OCI-LY7 (cell line): ENCODE results near the gene BCL7B. TPM values are rescaled to one million over a fixed set of nuclear protein-coding genes. Genes with fewer than 3 reads are reported as not detected.

Experiments
- BruUV-seq: library from RNA; stranded (reverse); fragments of 400-500 nt; replicated peaks from 2 replicates; lab custom pipeline; 2021; lab: Mats Ljungman, UMichigan
- CTCF ChIA-PET: fragments of 300-600 bp; sonication (Branson Sonifier 250); formaldehyde crosslinking; loops from one replicate; lab custom pipeline; 2022; ENCODE audit warnings: antibody characterized with exemption; ENCODE audit not compliant: unreplicated experiment; lab: Charles Lee
- POLR2A ChIA-PET: fragments of 300-600 bp; sonication (Branson Sonifier 250); formaldehyde crosslinking; loops from one replicate; lab custom pipeline; 2022; ENCODE audit warnings: antibody characterized with exemption; lab: Charles Lee
- DNase-seq: peaks from one replicate; pipeline ENCODE4 v3.0.0-alpha.2; 2015; ENCODE audit warnings: low spot score
- H2AFZ ChIP-seq: fragments of 200-600 bp; sonication (generic), shearing (Covaris generic); 2 replicates; pipeline ENCODE4 v1.6.1; 2014; ENCODE audit warnings: mild to moderate bottlenecking, antibody characterized with exemption, low read length, moderate library complexity
- H3K27ac ChIP-seq: fragments of 200-600 bp; sonication (generic); 2 replicates; pipeline ENCODE4 v1.5.1; 2014; ENCODE audit warnings: mixed run types, low read depth, mild to moderate bottlenecking, moderate library complexity, low read length, inconsistent platforms; ENCODE audit not compliant: poor library complexity, severe bottlenecking
- H3K36me3 ChIP-seq: fragments of 200-600 bp; sonication (generic); 2 replicates; pipeline ENCODE4 v1.6.1; 2014; ENCODE audit warnings: mild to moderate bottlenecking, antibody characterized with exemption, low read length, moderate library complexity, mixed read lengths; ENCODE audit not compliant: insufficient read depth
- H3K4me1 ChIP-seq: fragments of 200-600 bp; sonication (generic); 2 replicates; pipeline ENCODE4 v1.5.1; 2014; ENCODE audit warnings: mild to moderate bottlenecking, low read length; ENCODE audit not compliant: insufficient read depth, poor library complexity, severe bottlenecking
- H3K4me2 ChIP-seq: fragments of 200-600 bp; sonication (generic); 2 replicates; pipeline ENCODE4 v1.6.1; 2014; ENCODE audit warnings: mild to moderate bottlenecking, low read length
- H3K4me3 ChIP-seq: fragments of 200-600 bp; sonication (generic); 2 replicates; pipeline ENCODE4 v1.5.1; 2014; ENCODE audit warnings: mild to moderate bottlenecking, low read depth, low read length; ENCODE audit not compliant: poor library complexity, severe bottlenecking
- H3K79me2 ChIP-seq: fragments of 200-600 bp; sonication (generic); 2 replicates; pipeline ENCODE4 v1.6.1; 2016; ENCODE audit warnings: low read depth, mild to moderate bottlenecking, low read length, moderate library complexity, mixed read lengths; ENCODE audit not compliant: insufficient read depth
- H3K9me2 ChIP-seq: fragments of 200-600 bp; sonication (generic); 2 replicates; pipeline ENCODE4 v1.6.1; 2016; ENCODE audit warnings: mild to moderate bottlenecking, low read length, mixed read lengths; ENCODE audit not compliant: insufficient read depth
- H3K9me3 ChIP-seq: fragments of 200-600 bp; sonication (generic); 2 replicates; pipeline ENCODE4 v1.6.1; 2014; ENCODE audit warnings: mild to moderate bottlenecking, mixed run types, low read length, mixed read lengths
- H4K20me1 ChIP-seq: fragments of 200-600 bp; sonication (generic); 2 replicates; pipeline ENCODE4 v1.6.1; 2014; ENCODE audit warnings: mild to moderate bottlenecking, antibody characterized with exemption, low read length, moderate library complexity, mixed read lengths; ENCODE audit not compliant: insufficient read depth
- CTCF ChIP-seq: fragments of 200-600 bp; sonication (generic); conservative IDR thresholded peaks from 2 replicates; pipeline ENCODE4 v1.5.1; 2014; ENCODE audit warnings: mild to moderate bottlenecking, antibody characterized with exemption, low read length, moderate library complexity, mixed read lengths
- EZH2phosphoT487 ChIP-seq: fragments of 200-600 bp; sonication (generic); IDR thresholded peaks from 2 replicates; pipeline ENCODE4 v1.6.1; 2018; ENCODE audit warnings: low read depth, borderline replicate concordance, mild to moderate bottlenecking, mixed run types, antibody characterized with exemption, low read length, moderate library complexity, mixed read lengths
- intact Hi-C: fragments of 100-400 bp; cut with micrococcal nuclease; formaldehyde crosslinking; loops from one replicate; pipeline ENCODE4 v1.10.0; 2022; ENCODE audit not compliant: unreplicated experiment
- total RNA-seq, 2 experiments: library from RNA; depleted of rRNA in 1 of 2; stranded (reverse); fragments of >200 nt in 1 of 2; shearing (Covaris generic) in 1 of 2; gene quantifications; 2 replicates each; pipeline ENCODE4 v1.2.3, GENCODE V29; 2014 to 2022

Gene BCL7B
- total RNA-seq, 2 experiments from 2014 or later = 31.7 to 51.7 TPM

- Histone ChIP-seq H3K9me3 (no peaks in the 10 kb centered on the region), H3K4me3 (no peak overlapping the region), H2AFZ (no peak overlapping the region), H3K79me2 (no peaks in the 10 kb centered on the region), H3K9me2 (no peaks in the 10 kb centered on the region), H3K36me3 (no peaks in the 10 kb centered on the region), H3K4me1 (no peaks in the 10 kb centered on the region), H3K4me2 (no peak overlapping the region), H3K27ac (no peak overlapping the region), H4K20me1 (no peaks in the 10 kb centered on the region)
- no peak for DNase-seq
- POLR2A ChIA-PET = interaction anchor here (0.5 to 1.3 kb wide), 3 partner anchors 39 to 799 kb away, joined by 3 to 8 read pairs (median 4); partner anchors contain the start of gene BAZ1B
- no TSS peak for BruUV-seq
- intact Hi-C loops = no loop called here
- CTCF ChIA-PET = interaction anchor here (0.6 kb wide), 1 partner anchor 137 kb away, joined by 4 read pairs; no protein-coding TSS in a partner anchor
- TF ChIP-seq CTCF (no peak), EZH2phosphoT487 (no peak)
These were observed 40.7 kb upstream of the BCL7B start for GRCh38 chr7:73597978-73598782.

GRCh38 chr7:73596191-73597065 is 38.9 kb upstream of the BCL7B start:
- no peak for DNase-seq
- no peaks in the 10 kb centered on the region for H3K9me2 ChIP-seq
- no peaks in the 10 kb centered on the region for H4K20me1 ChIP-seq
- ChIA-PET POLR2A (interaction anchor here (0.7 kb wide), 1 partner anchor 146 kb away, joined by 4 read pairs; no protein-coding TSS in a partner anchor), CTCF (interaction anchor here (0.5 kb wide), 1 partner anchor 55 kb away, joined by 5 read pairs; no protein-coding TSS in a partner anchor)
- no peak overlapping the region for H3K4me2 ChIP-seq
- H2AFZ ChIP-seq = no peak overlapping the region
- H3K27ac ChIP-seq = no peak overlapping the region
- intact Hi-C loops = no loop called here
- no peak overlapping the region for H3K4me3 ChIP-seq
- BruUV-seq = no TSS peak
- no peaks in the 10 kb centered on the region for H3K36me3 ChIP-seq
- TF ChIP-seq EZH2phosphoT487 = no peak
- H3K4me1 ChIP-seq = no peaks in the 10 kb centered on the region
- no peaks in the 10 kb centered on the region for H3K9me3 ChIP-seq
- H3K79me2 ChIP-seq = no peaks in the 10 kb centered on the region

GRCh38 chr7:73595358-73595757 is 37.9 kb upstream of the BCL7B start:
- BruUV-seq = no TSS peak
- Histone ChIP-seq H3K79me2 (no peaks in the 10 kb centered on the region), H3K36me3 (no peaks in the 10 kb centered on the region), H3K4me2 (no peak overlapping the region), H3K27ac (no peak overlapping the region), H3K9me2 (no peaks in the 10 kb centered on the region), H3K9me3 (no peaks in the 10 kb centered on the region), H2AFZ (no peak overlapping the region), H3K4me3 (no peak overlapping the region), H3K4me1 (no peaks in the 10 kb centered on the region), H4K20me1 (no peaks in the 10 kb centered on the region)
- no peak for TF ChIP-seq EZH2phosphoT487
- TF ChIP-seq CTCF = no peak
- ChIA-PET CTCF (no interaction called here), POLR2A (no interaction called here)
- DNase-seq = no peak
- intact Hi-C loops = no loop called here
